GF-D8 (cell line): Measurements from ENCODE around the gene PLCB3.
A peak's percentile ranks its signal among the peaks of the same experiment; 100 is the strongest.

Experiments
- DNase-seq: peaks from one replicate; lab custom pipeline; 2025; lab: John Stamatoyannopoulos, UW

The PLCB3 gene

GRCh38 chr11:64222651-64223000, 28.7 kb upstream of the PLCB3 start:
- DNase-seq: no peak

- no peak for DNase-seq
These were observed 28.2 kb upstream of the PLCB3 start for GRCh38 chr11:64223001-64223651.

- DNase-seq: no peak
These were observed 27.0 kb upstream of the PLCB3 start for GRCh38 chr11:64224151-64224890.

GRCh38 chr11:64224891-64225607, 26.3 kb upstream of the PLCB3 start:
- DNase-seq: peak; percentile 5

- peak; percentile 45 for DNase-seq
These were observed 25.5 kb upstream of the PLCB3 start, which contains the start of the genes NUDT22 and TRPT1 for GRCh38 chr11:64225608-64226506. Gene NUDT22, plus strand, starts transcription at chr11:64226274. Its CDS starts 379 bp downstream, at chr11:64226653. Gene TRPT1, minus strand, starts transcription at chr11:64226186. Its CDS starts 326 bp downstream, at chr11:64225860.

- peak; percentile 57 for DNase-seq
These were observed 24.8 kb upstream of the PLCB3 start for GRCh38 chr11:64226507-64227051.

GRCh38 chr11:64227405-64227956, 23.8 kb upstream of the PLCB3 start:
- DNase-seq: no peak

GRCh38 chr11:64229090-64229743, 22.1 kb upstream of the PLCB3 start:
- DNase-seq: no peak

- DNase-seq: no peak
These were observed 21.6 kb upstream of the PLCB3 start for GRCh38 chr11:64229744-64230170.

- no peak for DNase-seq
These were observed 21.0 kb upstream of the PLCB3 start, which contains the start of gene DNAJC4 for GRCh38 chr11:64230171-64230984. Gene DNAJC4, plus strand, starts transcription at chr11:64230548. Its CDS starts 307 bp downstream, at chr11:64230855.

- no peak for DNase-seq
These were observed 20.4 kb upstream of the PLCB3 start for GRCh38 chr11:64230985-64231365.

- no peak for DNase-seq
These were observed 19.8 kb upstream of the PLCB3 start for GRCh38 chr11:64231546-64231945.

GRCh38 chr11:64232182-64232966, 19.0 kb upstream of the PLCB3 start:
- no peak for DNase-seq

- no peak for DNase-seq
These were observed 18.4 kb upstream of the PLCB3 start for GRCh38 chr11:64232967-64233315.

GRCh38 chr11:64233913-64234586, 17.3 kb upstream of the PLCB3 start, which contains the start of gene VEGFB:
Gene VEGFB, plus strand, starts transcription at chr11:64234584. Its CDS starts 250 bp downstream, at chr11:64234834.
- DNase-seq: no peak

- DNase-seq: no peak
These were observed 16.5 kb upstream of the PLCB3 start for GRCh38 chr11:64234647-64235379.

GRCh38 chr11:64235437-64236161, 15.7 kb upstream of the PLCB3 start:
- no peak for DNase-seq
